ENCODE results near the gene ADAM10. TPM values are rescaled to one million over a fixed set of nuclear protein-coding genes. Genes with fewer than 3 reads are reported as not detected.

Gene ADAM10
- total and polyA plus RNA-seq, 2 of the 4 experiments (the other 2 are of a cell fraction) = 110 to 185 TPM

GRCh38 chr15:58566029-58566428 lies 183.5 kb downstream of the ADAM10 start:
- no peak overlapping the region for H3K9ac ChIP-seq (ENCODE audit: low read depth, low read length)
- ChIA-PET POLR2A (ENCODE audit: unreplicated experiment) (no interaction called here), CTCF (no interaction called here)
- H2BK5ac ChIP-seq (ENCODE audit: low read depth, low read length, poor library complexity, severe bottlenecking) = no peak overlapping the region
- no peaks in the 10 kb centered on the region for H3K36me3 ChIP-seq (ENCODE audit: control insufficient read depth, insufficient read depth, low read length)
- no peaks in the 10 kb centered on the region for H4K20me1 ChIP-seq (ENCODE audit: insufficient read depth, low read length)
- WGBS, 2 experiments (ENCODE audit: extremely low coverage in 2 of 2, insufficient read length in 1 of 2) = 92% methylated on average over 2 of the region's 6 CpGs; no CpG with 5 or more reads in 1 of the 2 experiments
- no peak overlapping the region for H2BK15ac ChIP-seq (ENCODE audit: low read depth, low read length)
- H3K4me3 ChIP-seq (ENCODE audit: insufficient read depth, low read depth, low read length) = no peak overlapping the region
- H3K23ac ChIP-seq (ENCODE audit: low read depth, low read length) = no peak overlapping the region
- no TSS peak for BruUV-seq (replicated peaks)
- dilution Hi-C loops (cut with HindIII; ENCODE audit: low sequenced_read_pairs, unreplicated experiment) = no loop called here
- no peak overlapping the region for H2AFZ ChIP-seq (replicated peaks; ENCODE audit: low read length, poor library complexity)
- no peaks in the 10 kb centered on the region for H3K79me1 ChIP-seq (ENCODE audit: low read depth in 1 of 2, low read length in 2 of 2)
- no peak overlapping the region for H3K14ac ChIP-seq (replicated peaks; ENCODE audit: low read depth, low read length)
- no peak for TF ChIP-seq USF2 (IDR thresholded peaks at IDR 0.05; ENCODE audit: low read depth, low read length)
- no peak for TF ChIP-seq FOS (IDR thresholded peaks at IDR 0.05; ENCODE audit: low read depth, low read length)
- no peak for TF ChIP-seq RFX5 (IDR thresholded peaks at IDR 0.05; ENCODE audit: low read depth, low read length)
- TF ChIP-seq MXI1 (IDR thresholded peaks at IDR 0.05; ENCODE audit: borderline replicate concordance, low read depth, low read length) = no peak
- no peak for TF ChIP-seq SMC3 (IDR thresholded peaks at IDR 0.05; ENCODE audit: low read depth, low read length)
- no peak for ATAC-seq (ENCODE audit: low read depth)
- H3K9me3 ChIP-seq (ENCODE audit: control insufficient read depth, insufficient read depth, low read length) = peaks cover 3% of the 10 kb centered on the region; the same call in 1 of the 2 replicates
- in situ Hi-C loops (cut with MboI; ENCODE audit: low sequenced_read_pairs) = no loop called here
- H4K91ac ChIP-seq (ENCODE audit: insufficient read depth, low read depth, low read length) = no peak overlapping the region
- no peak overlapping the region for H4K5ac ChIP-seq (ENCODE audit: low read depth, low read length)
- no peak overlapping the region for H2AK9ac ChIP-seq (replicated peaks; ENCODE audit: low read depth, low read length, poor library complexity)
- intact Hi-C loops (cut with micrococcal nuclease) = no loop called here
- no peak overlapping the region for H3K27ac ChIP-seq (ENCODE audit: insufficient read depth, low read length)
- H3K4me1 ChIP-seq (ENCODE audit: control insufficient read depth, insufficient read depth, low read length) = no peaks in the 10 kb centered on the region
- H3K4ac ChIP-seq (ENCODE audit: low read depth, low read length) = no peak overlapping the region
- no peak overlapping the region for H3K18ac ChIP-seq (ENCODE audit: low read depth, low read length)
- no peak overlapping the region for H2BK120ac ChIP-seq (ENCODE audit: low read depth, low read length)
- H3K4me2 ChIP-seq (ENCODE audit: low read depth, low read length) = no peak overlapping the region
- H3K9me1 ChIP-seq (ENCODE audit: insufficient read depth, low read length) = no peaks in the 10 kb centered on the region
- H2AK5ac ChIP-seq (ENCODE audit: low read depth, low read length) = no peak overlapping the region
- peaks cover 3% of the 10 kb centered on the region; the same call in 1 of the 2 replicates for H3K27me3 ChIP-seq (ENCODE audit: control insufficient read depth, insufficient read depth, low read length)
- no peak overlapping the region for H2BK20ac ChIP-seq (ENCODE audit: low read depth, low read length)
- no peak overlapping the region for H4K8ac ChIP-seq (ENCODE audit: low read depth in 2 of 2, low read length in 2 of 2)
- DNase-seq = no peak
- H3K56ac ChIP-seq (ENCODE audit: extremely low read depth, insufficient read depth, low read length) = no peak overlapping the region
